Skeletal muscle tissue (tissue), 4 donors: ENCODE measurements around the gene APOBEC3F. TPM values are rescaled to one million over a fixed set of nuclear protein-coding genes. Genes with fewer than 3 reads are reported as not detected.
"Not testable (repeated sequence)": the region's sequence is repeated elsewhere in the genome, so short reads cannot be mapped to it uniquely, and the experiment has no call there.

Experiments used
- H3K27ac ChIP-seq: one replicate; pipeline ENCODE4 v1.7.0; 2013; ENCODE audit warnings: mild to moderate bottlenecking, low read depth, low read length, inconsistent platforms
- H3K27me3 ChIP-seq, 3 donors: one replicate each; pipeline ENCODE4 v1.7.0; 2013; ENCODE audit warnings: low read length in 3 of 3; ENCODE audit not compliant: control insufficient read depth in 3 of 3, insufficient read depth in 3 of 3
- H3K36me3 ChIP-seq, 3 donors: one replicate each; pipeline ENCODE4 v1.7.0; 2013; ENCODE audit warnings: low read length in 3 of 3; ENCODE audit not compliant: control insufficient read depth in 3 of 3, insufficient read depth in 3 of 3
- H3K4me1 ChIP-seq, 3 donors: one replicate each; pipeline ENCODE4 v1.7.0; 2013; ENCODE audit warnings: low read length in 3 of 3, mild to moderate bottlenecking in 3 of 3; ENCODE audit not compliant: control insufficient read depth in 3 of 3, insufficient read depth in 3 of 3
- H3K4me3 ChIP-seq, 3 donors: one replicate each; pipeline ENCODE4 v1.7.0; 2013; ENCODE audit warnings: low read length in 3 of 3
- H3K9ac ChIP-seq, 3 donors: one replicate each; pipeline ENCODE4 v1.7.0; 2013; ENCODE audit warnings: low read length in 3 of 3, mild to moderate bottlenecking in 3 of 3, moderate library complexity in 2 of 3, low read depth in 1 of 3
- H3K9me3 ChIP-seq, 3 donors: one replicate each; pipeline ENCODE4 v1.7.0; 2013; ENCODE audit warnings: low read length in 3 of 3; ENCODE audit not compliant: control insufficient read depth in 3 of 3
- total RNA-seq: library from RNA; depleted of rRNA; stranded (reverse); fragments of >200 nt; gene quantifications from one replicate; pipeline ENCODE4 v1.2.3, GENCODE V29; 2014
- donor health status: Osteomylitis.

The APOBEC3F gene
- total RNA-seq, 1 donor from 2014 or later: 1.0 TPM

GRCh38 chr22:39013561-39013941 is 27.1 kb upstream of the APOBEC3F start:
- not testable (repeated sequence) for H3K9me3 ChIP-seq, H3K4me1 ChIP-seq, H3K27me3 ChIP-seq, H3K36me3 ChIP-seq
- Histone ChIP-seq H3K4me3 (peak overlapping the region in 1 of 3 donors; percentile 60), H3K27ac (peak overlapping the region; percentile 25), H3K9ac (peak overlapping the region in 1 of 3 donors; percentile 8)

- Histone ChIP-seq H3K27me3 (no peaks in the 10 kb centered on the region), H3K9ac (peak within 1 kb of the TSS in 2 of 3 donors; percentile 25 to 56), H3K27ac (peak within 1 kb of the TSS; percentile 25), H3K9me3 (no peaks in the 10 kb centered on the region), H3K36me3 (no peaks in the 10 kb centered on the region), H3K4me1 (no peaks in the 10 kb centered on the region), H3K4me3 (peak within 1 kb of the TSS; percentile 52 to 60 (median 57))
Measured at GRCh38 chr22:39013942-39014722, 26.5 kb upstream of the APOBEC3F start, which contains the start of gene APOBEC3C. Gene APOBEC3C (plus strand): TSS chr22:39014257. CDS start chr22:39014363, 106 bp downstream.

GRCh38 chr22:39014723-39015121 is 25.9 kb upstream of the APOBEC3F start:
- not testable (repeated sequence) for H3K9me3 ChIP-seq, H3K36me3 ChIP-seq, H3K27me3 ChIP-seq, H3K4me1 ChIP-seq
- peak overlapping the region; percentile 25 for H3K27ac ChIP-seq
- peak overlapping the region; percentile 33 to 60 (median 35) for H3K4me3 ChIP-seq
- peak overlapping the region in 2 of 3 donors; percentile 25 to 56 for H3K9ac ChIP-seq

GRCh38 chr22:39016592-39016991 is 24.1 kb upstream of the APOBEC3F start:
- H3K27me3 ChIP-seq: no peaks in the 10 kb centered on the region
- H3K9me3 ChIP-seq: no peaks in the 10 kb centered on the region
- no peak overlapping the region for H3K4me3 ChIP-seq
- no peaks in the 10 kb centered on the region for H3K36me3 ChIP-seq
- H3K9ac ChIP-seq: no peak overlapping the region
- H3K4me1 ChIP-seq: peaks cover 0 to 2% (median 0%) of the 10 kb centered on the region in 3 donors
- H3K27ac ChIP-seq: no peak overlapping the region

GRCh38 chr22:39017596-39018365 is 22.9 kb upstream of the APOBEC3F start:
- no peak overlapping the region for H3K4me3 ChIP-seq
- H3K27me3 ChIP-seq: no peaks in the 10 kb centered on the region
- H3K27ac ChIP-seq: no peak overlapping the region
- peaks cover 0 to 5% (median 0%) of the 10 kb centered on the region in 3 donors for H3K4me1 ChIP-seq
- no peaks in the 10 kb centered on the region for H3K36me3 ChIP-seq
- no peak overlapping the region for H3K9ac ChIP-seq
- H3K9me3 ChIP-seq: no peaks in the 10 kb centered on the region

- H3K27ac ChIP-seq, H3K9ac ChIP-seq, H3K9me3 ChIP-seq, H3K27me3 ChIP-seq, H3K36me3 ChIP-seq, H3K4me1 ChIP-seq: not testable (repeated sequence)
- peak overlapping the region in 1 of 3 donors; percentile 13 for H3K4me3 ChIP-seq
Measured at GRCh38 chr22:39020021-39020651, 20.5 kb upstream of the APOBEC3F start.

- Histone ChIP-seq H3K36me3 (no peaks in the 10 kb centered on the region), H3K27me3 (no peaks in the 10 kb centered on the region), H3K9me3 (no peaks in the 10 kb centered on the region), H3K9ac (peak overlapping the region in 1 of 3 donors; percentile 33), H3K27ac (peak overlapping the region; percentile 30), H3K4me1 (peaks cover 0 to 5% (median 0%) of the 10 kb centered on the region in 3 donors), H3K4me3 (peak overlapping the region; percentile 46 to 62 (median 52))
Measured at GRCh38 chr22:39021552-39022250, 19.0 kb upstream of the APOBEC3F start.

- no peaks in the 10 kb centered on the region for H3K27me3 ChIP-seq
- H3K9me3 ChIP-seq: no peaks in the 10 kb centered on the region
- H3K9ac ChIP-seq: no peak overlapping the region
- H3K4me3 ChIP-seq: no peak overlapping the region
- H3K4me1 ChIP-seq: peaks cover 0 to 5% (median 0%) of the 10 kb centered on the region in 3 donors
- H3K36me3 ChIP-seq: no peaks in the 10 kb centered on the region
- no peak overlapping the region for H3K27ac ChIP-seq
Measured at GRCh38 chr22:39024519-39025308, 15.9 kb upstream of the APOBEC3F start.
